Measurements from ENCODE around the gene RNF157.
"Not testable (repeated sequence)": the region's sequence is repeated elsewhere in the genome, so short reads cannot be mapped to it uniquely, and the experiment has no call there.

RNF157 gene

GRCh38 chr17:76193591-76193990 is 46.7 kb downstream of the RNF157 start:
- TF ChIP-seq ZFX (IDR thresholded peaks at IDR 0.05) (no peak), CTCF (conservative IDR thresholded peaks at IDR 0.05) (no peak)
- peak overlapping the region; percentile 40; the same call in 1 of the 2 replicates for H3K27ac ChIP-seq

- no peak for TF ChIP-seq ZFX (IDR thresholded peaks at IDR 0.05)
- no peak for TF ChIP-seq CTCF (conservative IDR thresholded peaks at IDR 0.05)
- H3K27ac ChIP-seq = no peak overlapping the region
Observed at GRCh38 chr17:76191896-76192295, 48.4 kb downstream of the RNF157 start.

- TF ChIP-seq ZFX (IDR thresholded peaks at IDR 0.05) (no peak), CTCF (conservative IDR thresholded peaks at IDR 0.05) (no peak)
- H3K27ac ChIP-seq = no peak overlapping the region
Observed at GRCh38 chr17:76189741-76190140, 50.6 kb downstream of the RNF157 start.

GRCh38 chr17:76189247-76189646 is 51.0 kb downstream of the RNF157 start:
- no peak for TF ChIP-seq ZFX (IDR thresholded peaks at IDR 0.05)
- no peak for TF ChIP-seq CTCF (conservative IDR thresholded peaks at IDR 0.05)
- H3K27ac ChIP-seq = no peak overlapping the region

- H3K27ac ChIP-seq = no peak overlapping the region
- no peak for TF ChIP-seq ZFX (IDR thresholded peaks at IDR 0.05)
- no peak; the same call in 1 of the 2 replicates for TF ChIP-seq CTCF (conservative IDR thresholded peaks at IDR 0.05)
Observed at GRCh38 chr17:76188213-76189016, 51.9 kb downstream of the RNF157 start.

GRCh38 chr17:76186774-76187173 is 53.5 kb downstream of the RNF157 start:
- not testable (repeated sequence) for H3K27ac ChIP-seq

DNA sequence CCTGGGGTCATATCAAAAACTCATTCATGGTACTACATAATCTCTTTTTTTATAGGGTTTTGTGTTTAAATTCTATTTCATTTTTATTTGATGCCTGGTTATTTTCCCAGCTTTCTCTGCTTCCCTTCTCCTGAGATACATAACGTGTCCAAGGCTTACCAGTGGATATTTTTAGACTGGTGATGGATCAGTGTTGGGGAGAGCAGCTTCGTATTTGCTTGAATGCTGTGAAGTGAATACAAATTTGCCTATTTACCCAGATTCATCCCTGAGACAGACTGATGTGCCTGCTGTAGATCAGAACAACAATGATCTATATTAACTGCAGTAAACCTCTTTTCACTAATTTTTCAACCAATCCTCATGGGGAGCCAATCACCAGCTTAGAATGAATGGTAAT is 56.0 kb downstream of the RNF157 start:
- TF ChIP-seq CTCF (conservative IDR thresholded peaks at IDR 0.05) = no peak
- TF ChIP-seq ZFX (IDR thresholded peaks at IDR 0.05) = no peak
- H3K27ac ChIP-seq = no peak overlapping the region
